Esophagus squamous epithelium (tissue), 4 donors: ENCODE results near the gene SMG7.
A peak's percentile ranks its signal among the peaks of the same experiment; 100 is the strongest.

Source experiments
- POLR2A ChIP-seq, 4 donors: fragments of 450-650 bp; IDR thresholded peaks; one replicate each; pipeline ENCODE4 v1.6.1; 2017; ENCODE audit warnings: antibody characterized with exemption in 4 of 4, mild to moderate bottlenecking in 4 of 4, moderate library complexity in 3 of 4
- TF ChIP-seq, protein P1 (sequence below), 6 experiments: fragments of 450-650 bp in 4 of 6; fragments of 200-600 bp in 2 of 6; sonication (generic) in 2 of 6; IDR thresholded peaks; one replicate each; pipeline ENCODE4 v1.5.1; 2016 to 2019; ENCODE audit warnings: antibody characterized with exemption in 6 of 6, mild to moderate bottlenecking in 4 of 6, moderate library complexity in 4 of 6

DNA sequence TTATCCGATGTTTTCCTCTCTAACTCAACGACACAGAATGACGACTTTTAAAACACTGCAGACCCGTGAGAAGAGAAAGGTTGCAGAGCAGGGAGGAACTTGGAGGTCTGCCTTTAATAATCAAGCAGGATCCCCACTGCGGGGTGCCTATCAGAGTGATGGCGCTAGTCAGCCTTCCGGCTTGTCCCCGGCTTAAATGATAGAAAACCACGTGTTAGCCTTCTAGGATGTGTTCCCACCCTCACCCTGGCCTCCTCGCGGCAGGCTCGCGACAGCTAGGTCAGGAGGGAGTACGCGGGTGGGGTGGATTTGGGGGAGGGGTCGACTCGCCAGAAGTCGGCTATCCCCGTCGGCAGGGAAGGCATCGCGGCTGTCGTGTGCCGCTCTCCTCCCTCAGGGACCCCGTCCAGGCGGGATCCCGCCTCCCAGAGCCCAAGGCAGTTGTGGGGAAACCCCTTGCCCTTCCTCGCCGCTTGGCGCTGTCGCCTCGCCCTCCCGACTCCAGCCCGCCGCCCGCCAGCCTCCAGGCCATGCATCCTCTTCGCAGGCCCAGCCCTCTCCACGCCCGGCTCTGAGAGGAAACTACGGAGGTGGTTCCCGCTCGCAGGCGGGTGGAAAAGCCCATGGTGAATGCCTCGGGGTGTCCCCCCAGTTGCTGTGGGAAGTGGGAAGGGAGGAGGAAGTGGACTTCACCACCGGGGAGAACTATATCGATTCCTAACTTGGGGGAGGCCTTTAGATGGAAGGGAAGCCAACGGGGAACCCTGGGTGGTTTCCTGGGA lies 1.1 kb upstream of the SMG7 start:
- TF ChIP-seq, protein P1, sequence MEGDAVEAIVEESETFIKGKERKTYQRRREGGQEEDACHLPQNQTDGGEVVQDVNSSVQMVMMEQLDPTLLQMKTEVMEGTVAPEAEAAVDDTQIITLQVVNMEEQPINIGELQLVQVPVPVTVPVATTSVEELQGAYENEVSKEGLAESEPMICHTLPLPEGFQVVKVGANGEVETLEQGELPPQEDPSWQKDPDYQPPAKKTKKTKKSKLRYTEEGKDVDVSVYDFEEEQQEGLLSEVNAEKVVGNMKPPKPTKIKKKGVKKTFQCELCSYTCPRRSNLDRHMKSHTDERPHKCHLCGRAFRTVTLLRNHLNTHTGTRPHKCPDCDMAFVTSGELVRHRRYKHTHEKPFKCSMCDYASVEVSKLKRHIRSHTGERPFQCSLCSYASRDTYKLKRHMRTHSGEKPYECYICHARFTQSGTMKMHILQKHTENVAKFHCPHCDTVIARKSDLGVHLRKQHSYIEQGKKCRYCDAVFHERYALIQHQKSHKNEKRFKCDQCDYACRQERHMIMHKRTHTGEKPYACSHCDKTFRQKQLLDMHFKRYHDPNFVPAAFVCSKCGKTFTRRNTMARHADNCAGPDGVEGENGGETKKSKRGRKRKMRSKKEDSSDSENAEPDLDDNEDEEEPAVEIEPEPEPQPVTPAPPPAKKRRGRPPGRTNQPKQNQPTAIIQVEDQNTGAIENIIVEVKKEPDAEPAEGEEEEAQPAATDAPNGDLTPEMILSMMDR (IDR thresholded peaks at IDR 0.05): peak in 1 of 6 experiments; percentile 6
- peak in 2 of 4 donors; percentile 12 to 24 for TF ChIP-seq POLR2A (IDR thresholded peaks at IDR 0.05)
